PC-3 (cell line): ENCODE measurements around the gene OR56A1. TPM values are rescaled to one million over a fixed set of nuclear protein-coding genes. Genes with fewer than 3 reads are reported as not detected.

Source experiments
- ATAC-seq: fragments of 200-7000 bp; cut with Tn5 transposase; 2 replicates; pipeline ENCODE4 v1.9.1; 2020; ENCODE audit warnings: mild to moderate bottlenecking, moderate library complexity
- BruUV-seq: library from RNA; stranded (reverse); fragments of 400-500 nt; replicated peaks from 2 replicates; lab custom pipeline; 2021; lab: Mats Ljungman, UMichigan
- CTCF ChIA-PET: fragments of 300-600 bp; sonication (Branson Sonifier 250); formaldehyde crosslinking; loops from one replicate; lab custom pipeline; 2022; ENCODE audit warnings: antibody characterized with exemption; lab: Charles Lee
- POLR2A ChIA-PET: fragments of 300-600 bp; sonication (Branson Sonifier 250); formaldehyde crosslinking; loops from one replicate; lab custom pipeline; 2022; ENCODE audit warnings: antibody characterized with exemption; ENCODE audit not compliant: unreplicated experiment; lab: Charles Lee
- DNase-seq: peaks from one replicate; pipeline ENCODE4 v3.0.0-alpha.2; 2015
- H2AFZ ChIP-seq: fragments of 300-600 bp; sonication (generic); 2 replicates; pipeline ENCODE4 v1.6.0; 2016; ENCODE audit warnings: antibody characterized with exemption, low read length
- H3F3A ChIP-seq: fragments of 300-600 bp; sonication (generic); one replicate; pipeline ENCODE4 v1.6.0; 2017; ENCODE audit warnings: antibody characterized with exemption, low read length, control low read depth, mild to moderate bottlenecking; ENCODE audit not compliant: unreplicated experiment
- H3K27ac ChIP-seq: fragments of 300-600 bp; sonication (generic); 2 replicates; pipeline ENCODE4 v1.5.1; 2016; ENCODE audit warnings: mild to moderate bottlenecking, low read length
- H3K27me3 ChIP-seq: fragments of 300-600 bp; sonication (generic); 2 replicates; pipeline ENCODE4 v1.6.1; 2016; ENCODE audit warnings: low read length, mixed read lengths
- H3K36me3 ChIP-seq: fragments of 300-600 bp; sonication (generic); 2 replicates; pipeline ENCODE4 v1.6.1; 2016; ENCODE audit warnings: low read depth, mixed run types, low read length, mixed read lengths
- H3K4me1 ChIP-seq: fragments of 300-600 bp; sonication (generic); 2 replicates; pipeline ENCODE4 v1.5.1; 2016; ENCODE audit warnings: low read length; ENCODE audit not compliant: insufficient read depth
- H3K4me2 ChIP-seq: fragments of 300-600 bp; sonication (generic); 2 replicates; pipeline ENCODE4 v1.6.0; 2016; ENCODE audit warnings: low read length
- H3K4me3 ChIP-seq: fragments of 300-600 bp; sonication (generic); 2 replicates; pipeline ENCODE4 v1.5.1; 2016; ENCODE audit warnings: mild to moderate bottlenecking, low read length, mixed read lengths
- H3K79me2 ChIP-seq: fragments of 300-600 bp; sonication (generic); 2 replicates; pipeline ENCODE4 v1.6.1; 2017; ENCODE audit warnings: low read length, mixed read lengths
- H3K9ac ChIP-seq: fragments of 300-600 bp; sonication (generic); 2 replicates; pipeline ENCODE4 v1.6.0; 2016; ENCODE audit warnings: mild to moderate bottlenecking, low read length
- H3K9me2 ChIP-seq: fragments of 300-600 bp; sonication (generic); replicated peaks from 2 replicates; pipeline ENCODE4 v1.6.1; 2016; ENCODE audit warnings: mixed run types, low read length, mixed read lengths
- H3K9me3 ChIP-seq: fragments of 300-600 bp; sonication (generic); 2 replicates; pipeline ENCODE4 v1.6.1; 2016; ENCODE audit warnings: low read length, mixed read lengths
- H4K20me1 ChIP-seq: fragments of 300-600 bp; sonication (generic); 2 replicates; pipeline ENCODE4 v1.6.1; 2016; ENCODE audit warnings: low read length, mixed read lengths
- EZH2 ChIP-seq: fragments of 300-600 bp; sonication (generic); IDR thresholded peaks from one replicate; pipeline ENCODE4 v1.6.1; 2017; ENCODE audit warnings: antibody characterized with exemption, mild to moderate bottlenecking, low read length; ENCODE audit not compliant: unreplicated experiment
- EZH2phosphoT487 ChIP-seq: fragments of 300-600 bp; sonication (generic); IDR thresholded peaks from 2 replicates; pipeline ENCODE4 v1.6.1; 2018; ENCODE audit warnings: mild to moderate bottlenecking, antibody characterized with exemption, low read length, borderline replicate concordance
- intact Hi-C: fragments of 100-400 bp; cut with micrococcal nuclease; formaldehyde crosslinking; loops from 2 replicates; pipeline ENCODE4 v1.9.0; 2023
- total RNA-seq: library from RNA; depleted of rRNA; stranded (reverse); fragments of >200 nt; gene quantifications from 2 replicates; pipeline ENCODE4 v1.2.3, GENCODE V29; 2014
- TF ChIP-seq, protein P1 (sequence below): fragments of 300-600 bp; sonication (generic); conservative IDR thresholded peaks from 2 replicates; pipeline ENCODE4 v1.5.1; 2017; ENCODE audit warnings: antibody characterized with exemption, low read depth, mild to moderate bottlenecking, low read length

The OR56A1 gene
- total RNA-seq, 1 experiment from 2014 or later = not detected

DNA sequence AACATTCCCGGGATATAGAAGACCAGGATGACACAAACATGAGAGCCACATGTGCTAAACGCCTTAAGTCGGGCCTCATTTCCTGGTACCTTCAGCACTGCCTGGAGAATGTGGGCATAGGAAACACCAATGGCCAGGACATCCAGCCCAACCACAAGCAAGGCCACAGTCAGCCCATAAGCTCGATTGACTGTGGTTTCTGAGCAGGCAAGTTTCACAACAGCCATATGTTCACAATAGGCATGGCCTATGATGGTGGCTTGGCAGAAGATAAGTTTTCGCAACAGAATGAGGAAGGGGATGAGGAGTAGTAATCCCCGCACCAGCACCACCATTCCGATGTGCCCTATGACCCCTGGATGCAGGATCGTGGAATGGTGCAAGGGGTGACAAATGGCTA, 26.9 kb upstream of the OR56A1 start:
- BruUV-seq = no TSS peak
- TF ChIP-seq EZH2phosphoT487 = no peak
- Histone ChIP-seq H4K20me1 (no peaks in the 10 kb centered on the region), H3K9me3 (no peaks in the 10 kb centered on the region), H3K79me2 (no peaks in the 10 kb centered on the region), H3K27me3 (peaks cover 20% of the 10 kb centered on the region; the same call in 1 of the 2 replicates), H2AFZ (no peak overlapping the region), H3F3A (no peaks in the 10 kb centered on the region), H3K9me2 (no peaks in the 10 kb centered on the region), H3K4me3 (no peak overlapping the region), H3K36me3 (no peaks in the 10 kb centered on the region), H3K27ac (no peak overlapping the region), H3K4me1 (no peaks in the 10 kb centered on the region), H3K4me2 (no peak overlapping the region), H3K9ac (no peak overlapping the region)
- ChIA-PET POLR2A (no interaction called here), CTCF (no interaction called here)
- ATAC-seq (no peak), DNase-seq (no peak)
- intact Hi-C loops = no loop called here

DNA sequence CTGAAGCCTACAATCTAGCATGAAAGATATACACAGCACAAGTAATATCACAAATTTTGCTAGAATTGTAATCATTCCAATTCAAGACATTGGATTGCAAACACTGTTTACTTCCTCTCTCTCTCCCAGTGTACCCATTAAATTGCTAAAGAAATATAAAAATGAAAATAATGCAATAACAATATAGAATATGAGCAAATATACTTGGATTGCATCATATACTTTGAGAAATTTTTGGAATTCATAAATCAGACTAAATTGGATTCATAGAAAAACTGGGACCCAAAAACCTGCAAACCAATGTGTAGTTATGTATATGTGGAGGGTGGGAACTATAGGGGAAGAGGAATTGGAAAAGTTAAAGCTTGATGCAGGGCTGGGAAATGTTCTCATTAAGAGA, 25.0 kb upstream of the OR56A1 start:
- Histone ChIP-seq H3K4me1 (no peaks in the 10 kb centered on the region), H3K79me2 (no peaks in the 10 kb centered on the region), H3F3A (no peaks in the 10 kb centered on the region), H3K4me2 (no peak overlapping the region), H3K9me3 (no peaks in the 10 kb centered on the region), H3K27me3 (peaks cover 25% of the 10 kb centered on the region), H3K9ac (no peak overlapping the region), H3K36me3 (no peaks in the 10 kb centered on the region), H4K20me1 (no peaks in the 10 kb centered on the region), H2AFZ (no peak overlapping the region), H3K9me2 (no peaks in the 10 kb centered on the region), H3K27ac (no peak overlapping the region), H3K4me3 (no peak overlapping the region)
- intact Hi-C loops = no loop called here
- ChIA-PET CTCF (no interaction called here), POLR2A (no interaction called here)
- no TSS peak for BruUV-seq
- DNase-seq (no peak), ATAC-seq (no peak)
- TF ChIP-seq, protein P1, sequence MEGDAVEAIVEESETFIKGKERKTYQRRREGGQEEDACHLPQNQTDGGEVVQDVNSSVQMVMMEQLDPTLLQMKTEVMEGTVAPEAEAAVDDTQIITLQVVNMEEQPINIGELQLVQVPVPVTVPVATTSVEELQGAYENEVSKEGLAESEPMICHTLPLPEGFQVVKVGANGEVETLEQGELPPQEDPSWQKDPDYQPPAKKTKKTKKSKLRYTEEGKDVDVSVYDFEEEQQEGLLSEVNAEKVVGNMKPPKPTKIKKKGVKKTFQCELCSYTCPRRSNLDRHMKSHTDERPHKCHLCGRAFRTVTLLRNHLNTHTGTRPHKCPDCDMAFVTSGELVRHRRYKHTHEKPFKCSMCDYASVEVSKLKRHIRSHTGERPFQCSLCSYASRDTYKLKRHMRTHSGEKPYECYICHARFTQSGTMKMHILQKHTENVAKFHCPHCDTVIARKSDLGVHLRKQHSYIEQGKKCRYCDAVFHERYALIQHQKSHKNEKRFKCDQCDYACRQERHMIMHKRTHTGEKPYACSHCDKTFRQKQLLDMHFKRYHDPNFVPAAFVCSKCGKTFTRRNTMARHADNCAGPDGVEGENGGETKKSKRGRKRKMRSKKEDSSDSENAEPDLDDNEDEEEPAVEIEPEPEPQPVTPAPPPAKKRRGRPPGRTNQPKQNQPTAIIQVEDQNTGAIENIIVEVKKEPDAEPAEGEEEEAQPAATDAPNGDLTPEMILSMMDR = no peak
- TF ChIP-seq EZH2 (no peak), EZH2phosphoT487 (no peak)

DNA sequence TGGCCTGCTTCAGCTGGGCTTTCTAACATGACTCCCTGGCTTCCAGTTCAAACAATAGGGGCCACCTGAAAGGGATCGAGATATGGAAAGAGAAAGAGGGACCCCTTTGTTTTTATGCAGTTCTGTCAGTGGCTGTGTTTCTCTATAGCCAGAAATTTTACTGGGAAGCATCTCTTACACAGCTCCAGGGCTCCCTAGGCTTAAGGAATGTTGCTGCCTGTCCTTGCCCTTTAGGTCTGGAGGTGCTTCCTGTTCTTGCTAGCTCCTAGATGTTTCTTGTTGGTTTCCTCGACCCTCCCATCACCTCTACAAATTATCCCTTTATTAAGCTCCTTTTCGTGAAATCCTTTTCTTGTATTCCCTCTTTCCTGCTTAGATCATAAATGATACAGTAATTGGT, 21.8 kb upstream of the OR56A1 start:
- DNase-seq (no peak), ATAC-seq (no peak)
- Histone ChIP-seq H3F3A (no peaks in the 10 kb centered on the region), H3K4me2 (no peak overlapping the region), H3K4me3 (no peak overlapping the region), H3K27ac (no peak overlapping the region), H2AFZ (no peak overlapping the region), H3K36me3 (no peaks in the 10 kb centered on the region), H3K27me3 (peaks cover 25% of the 10 kb centered on the region), H4K20me1 (no peaks in the 10 kb centered on the region), H3K9me2 (no peaks in the 10 kb centered on the region), H3K9ac (no peak overlapping the region), H3K4me1 (no peaks in the 10 kb centered on the region), H3K9me3 (no peaks in the 10 kb centered on the region), H3K79me2 (no peaks in the 10 kb centered on the region)
- TF ChIP-seq EZH2phosphoT487 = no peak
- TF ChIP-seq EZH2 = no peak
- TF ChIP-seq, protein P1 = no peak
- BruUV-seq = no TSS peak
- POLR2A ChIA-PET = no interaction called here
- intact Hi-C loops = no loop called here
- CTCF ChIA-PET = no interaction called here
